NCI-H2196 treated with DMSO at 0.1 percent for 48 hours (cell line): ENCODE data around the gene PRTG.
"Not testable (repeated sequence)": the region's sequence is repeated elsewhere in the genome, so short reads cannot be mapped to it uniquely, and the experiment has no call there.

Experiments
- DNase-seq: peaks from one replicate; lab custom pipeline; 2025; ENCODE audit not compliant: unreplicated experiment; lab: John Stamatoyannopoulos, UW

Gene PRTG

DNA sequence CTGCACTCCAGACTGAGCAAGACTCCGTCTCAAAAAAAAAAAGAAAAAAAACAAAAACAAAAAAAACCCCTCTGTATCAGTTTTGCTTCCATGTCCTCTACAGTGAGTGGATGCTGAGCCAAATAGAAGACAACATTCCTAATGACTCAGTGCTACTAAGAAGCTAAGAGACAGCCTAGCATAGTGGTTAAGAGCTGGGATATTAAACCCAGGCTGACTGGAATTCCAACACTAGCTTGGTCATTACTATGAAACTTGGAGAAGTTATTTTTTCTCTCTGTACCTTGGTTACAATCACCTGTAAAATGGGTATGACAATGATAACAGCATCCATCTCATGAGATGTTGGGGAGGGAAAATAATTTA lies 93.9 kb downstream of the PRTG start:
- DNase-seq: no peak

DNA sequence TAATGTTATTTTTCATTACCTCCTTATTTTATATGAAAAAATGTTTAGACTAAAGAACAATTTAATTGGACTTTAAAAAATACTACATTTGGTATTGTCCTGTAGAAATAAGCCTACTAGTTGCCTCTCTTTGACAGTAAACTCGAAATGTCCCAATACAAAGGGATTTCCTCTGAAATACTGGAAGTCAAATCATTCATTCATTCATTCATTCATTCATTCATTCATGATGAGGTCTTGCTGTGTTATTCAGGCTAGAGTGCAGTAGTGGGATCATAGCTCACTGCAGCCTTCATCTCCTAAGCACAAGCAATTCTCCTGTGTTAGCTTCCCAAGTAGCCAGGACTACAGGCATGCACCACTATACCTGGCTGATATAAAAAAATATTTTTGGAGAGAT lies 104.2 kb downstream of the PRTG start:
- no peak for DNase-seq

DNA sequence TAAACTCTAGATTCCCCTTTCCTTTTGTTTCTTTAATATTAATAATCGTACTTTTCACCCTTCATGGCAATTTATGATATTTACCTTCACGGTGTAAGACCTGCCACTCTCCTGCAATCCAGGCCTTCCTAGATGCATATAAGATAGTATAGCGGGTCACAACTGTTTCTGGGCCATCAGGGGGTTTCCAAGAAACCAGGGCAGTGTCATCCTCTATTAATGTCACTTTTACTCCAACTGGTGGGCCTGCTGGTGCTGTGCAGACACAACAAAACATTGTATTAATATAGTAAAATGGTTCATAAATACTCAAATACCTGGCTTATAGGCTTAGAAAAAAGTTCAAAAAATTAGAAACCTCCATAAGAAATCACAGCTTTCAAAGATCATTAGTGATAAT lies 105.9 kb downstream of the PRTG start:
- no peak for DNase-seq

DNA sequence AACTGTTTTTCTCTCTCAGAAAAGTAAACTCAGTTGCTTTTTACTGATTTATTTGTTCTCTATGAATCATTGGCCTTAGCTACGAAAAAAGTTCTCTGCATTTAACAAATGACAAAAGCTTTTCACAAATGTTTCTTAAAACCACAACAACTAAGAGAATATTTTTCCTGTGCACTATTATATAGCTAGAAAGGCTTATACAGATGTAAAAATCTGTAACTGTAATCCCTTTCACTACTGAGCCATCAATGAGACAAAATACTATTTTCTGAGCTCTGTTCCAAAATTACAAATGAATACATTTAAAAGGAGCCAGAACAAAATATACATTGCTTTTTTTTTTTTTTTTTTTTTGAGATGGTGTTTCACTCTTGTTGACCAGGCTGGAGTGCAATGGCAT lies 109.2 kb downstream of the PRTG start:
- DNase-seq: no peak

DNA sequence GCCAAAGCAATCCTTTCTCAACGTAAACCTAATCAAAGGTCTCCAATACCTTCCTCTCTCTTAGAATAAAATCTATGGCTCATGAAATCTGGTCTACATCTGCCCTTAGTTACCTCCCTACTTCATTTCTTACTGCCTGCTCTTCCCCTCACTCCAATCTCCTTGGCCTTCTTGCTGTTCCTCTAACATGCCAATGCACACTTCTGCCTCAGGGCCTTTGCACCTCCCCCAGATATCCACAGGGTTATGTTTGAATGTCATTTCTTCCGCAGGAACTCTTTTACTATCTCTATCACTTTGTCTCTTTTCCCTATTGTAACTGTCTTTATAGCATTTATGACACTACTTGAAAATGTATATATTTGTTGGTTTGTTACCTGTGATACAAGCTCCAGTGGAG lies 110.5 kb downstream of the PRTG start:
- DNase-seq: no peak

DNA sequence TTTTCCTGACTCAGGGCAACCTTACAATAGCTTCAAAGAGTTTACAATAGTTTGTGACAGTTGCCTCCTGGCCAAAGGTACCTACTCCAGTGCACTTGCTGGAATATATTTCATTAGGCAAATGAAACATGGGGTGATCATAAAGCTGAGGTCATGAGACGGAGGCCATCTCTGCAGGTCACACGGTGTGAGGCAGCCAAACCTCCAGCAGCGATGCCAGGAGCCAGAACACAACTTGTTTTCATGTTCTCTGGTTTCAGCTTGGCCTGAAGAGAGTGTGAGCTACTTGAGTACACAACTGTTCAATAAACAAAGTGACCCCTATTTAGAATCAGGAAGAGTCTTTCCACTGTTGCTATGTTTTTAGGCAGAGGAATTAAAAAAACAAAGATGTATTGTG lies 112.1 kb downstream of the PRTG start:
- no peak for DNase-seq

DNA sequence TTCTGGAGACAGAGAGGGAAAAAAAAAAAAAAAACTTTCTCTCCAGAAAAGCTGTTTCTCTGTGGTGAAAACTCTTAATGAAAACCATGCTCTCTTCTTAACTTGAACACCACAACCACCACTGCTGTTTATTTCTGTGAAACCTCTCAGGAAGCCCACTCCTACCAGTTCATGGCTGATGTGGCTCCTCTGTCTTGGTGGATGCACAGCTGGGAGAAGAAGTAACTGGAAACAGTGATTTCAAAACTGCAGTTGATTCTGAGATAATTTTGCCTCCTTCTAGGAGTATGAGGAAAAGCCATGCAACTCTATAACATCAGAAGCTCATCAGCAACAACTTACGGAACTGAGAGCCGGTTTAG lies 114.6 kb downstream of the PRTG start:
- no peak for DNase-seq

DNA sequence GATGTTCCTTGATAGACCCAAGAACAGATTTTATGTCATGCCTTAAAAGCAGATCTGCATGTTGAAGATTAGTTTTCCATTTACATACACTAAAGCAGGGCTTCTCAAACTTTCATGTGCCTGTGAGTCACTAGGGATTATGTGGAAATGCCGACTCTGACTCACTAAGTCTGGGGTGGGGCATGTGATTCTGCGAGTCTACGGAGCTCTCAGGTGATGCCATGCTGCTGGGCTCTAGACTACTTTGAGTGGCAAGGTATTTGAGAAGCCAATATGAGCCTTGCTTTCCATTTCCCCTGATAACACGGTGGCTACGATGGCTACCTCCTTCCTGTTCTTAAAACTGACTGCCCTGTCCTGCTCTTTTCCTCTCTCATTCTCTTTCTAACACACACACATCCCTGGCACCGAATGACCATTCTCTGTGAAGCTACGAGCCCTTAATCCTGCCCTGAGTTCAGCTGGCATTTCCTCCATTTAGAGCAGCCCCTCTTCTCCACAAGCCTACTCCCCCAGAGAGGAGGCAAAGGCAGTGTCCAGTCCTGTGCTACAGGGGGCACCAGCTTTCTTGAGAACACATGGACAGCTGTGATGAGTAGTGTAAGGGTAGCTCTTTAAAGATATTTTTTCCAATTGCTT lies 115.1 kb downstream of the PRTG start:
- no peak for DNase-seq

DNA sequence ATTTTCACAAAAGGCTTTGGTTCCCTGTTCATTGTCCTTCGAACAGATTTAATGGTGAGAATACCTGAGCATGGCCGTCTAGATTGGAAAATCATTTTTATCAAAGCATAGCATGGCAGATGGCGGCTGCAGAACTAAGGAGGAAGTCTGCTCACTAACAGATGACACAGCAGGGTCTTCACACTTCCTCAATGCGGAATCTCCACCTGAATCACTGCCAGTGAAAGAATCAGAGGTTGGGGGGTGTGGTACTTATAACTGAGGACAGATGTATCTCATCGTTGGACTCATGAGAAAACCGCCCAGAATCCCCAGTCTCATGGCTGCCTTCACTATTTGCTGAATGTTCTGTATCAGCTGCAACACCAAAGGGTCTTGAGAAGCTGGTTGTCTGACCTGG lies 123.2 kb downstream of the PRTG start:
- DNase-seq: no peak

DNA sequence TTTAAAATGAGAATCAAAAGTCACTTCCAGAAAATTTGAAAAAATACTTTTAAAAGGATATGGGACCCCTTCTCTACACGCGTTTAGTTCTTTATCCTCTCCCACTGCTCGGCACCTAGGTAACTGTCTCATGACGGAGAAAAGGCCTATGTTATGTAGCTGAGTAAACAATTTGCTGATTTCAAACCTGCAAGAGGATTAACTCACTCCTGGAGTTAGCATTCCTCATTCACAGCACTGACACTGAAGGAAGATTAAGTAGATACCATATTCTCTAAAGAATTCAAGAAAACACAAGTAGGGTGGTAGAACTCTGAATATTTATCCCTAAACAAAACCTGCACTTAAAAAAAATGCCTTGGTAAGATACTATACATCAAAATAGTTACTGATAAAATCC lies 124.6 kb downstream of the PRTG start:
- DNase-seq: no peak

DNA sequence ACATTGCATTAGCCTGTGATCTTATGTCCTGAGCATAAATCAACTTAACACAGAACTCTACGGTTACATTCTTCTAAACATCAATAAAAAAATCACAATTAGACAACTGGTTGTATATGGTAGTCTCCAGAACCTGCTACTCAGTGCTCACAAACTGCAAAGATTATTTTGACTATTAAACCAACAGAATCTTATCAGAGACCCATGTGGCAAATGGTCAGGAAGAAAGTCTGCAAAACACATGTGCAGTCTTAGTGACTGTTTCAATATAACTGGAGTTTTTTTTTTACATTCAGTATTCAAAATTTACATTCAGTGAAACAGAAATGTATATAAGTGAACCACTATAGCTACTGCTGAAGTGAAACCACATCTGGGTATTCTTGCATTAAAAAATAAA lies 127.5 kb downstream of the PRTG start:
- no peak for DNase-seq

DNA sequence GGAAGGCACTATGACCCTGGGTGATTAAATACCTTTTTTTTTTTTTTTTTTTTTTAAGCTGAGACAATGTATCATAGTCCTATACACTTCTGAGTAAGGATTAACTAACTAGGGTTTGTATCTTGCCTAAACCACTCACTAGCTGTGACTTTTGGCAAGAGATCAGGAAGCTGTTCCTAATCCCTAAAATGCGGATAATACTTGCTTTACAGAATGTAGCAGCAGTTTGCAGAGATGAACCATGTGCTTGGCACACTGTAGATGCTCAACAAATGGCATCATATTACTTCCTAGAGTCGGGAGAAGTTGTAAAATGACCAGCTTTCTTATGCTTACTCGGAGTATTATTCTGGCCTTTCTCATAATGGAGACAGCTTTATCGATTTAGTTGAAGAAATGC lies 129.2 kb downstream of the PRTG start:
- no peak for DNase-seq

DNA sequence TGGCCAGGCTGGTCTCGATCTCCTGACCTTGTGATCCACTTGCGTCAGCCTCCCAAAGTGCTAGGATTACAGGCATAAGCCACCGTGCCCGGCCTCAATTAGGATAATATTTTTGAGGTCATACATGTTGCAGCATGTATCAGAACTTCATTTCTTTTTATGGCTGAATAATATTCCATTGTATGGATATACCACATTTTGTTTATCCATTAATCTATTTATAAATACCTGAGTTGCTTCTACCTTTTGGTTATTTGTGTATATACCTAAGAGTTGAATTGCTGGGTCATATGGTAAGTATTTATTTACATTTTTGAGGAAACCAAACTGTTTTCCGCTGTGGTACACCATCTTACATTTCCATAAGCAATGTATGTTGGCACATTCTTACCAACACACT lies 136.7 kb downstream of the PRTG start:
- no peak for DNase-seq

DNA sequence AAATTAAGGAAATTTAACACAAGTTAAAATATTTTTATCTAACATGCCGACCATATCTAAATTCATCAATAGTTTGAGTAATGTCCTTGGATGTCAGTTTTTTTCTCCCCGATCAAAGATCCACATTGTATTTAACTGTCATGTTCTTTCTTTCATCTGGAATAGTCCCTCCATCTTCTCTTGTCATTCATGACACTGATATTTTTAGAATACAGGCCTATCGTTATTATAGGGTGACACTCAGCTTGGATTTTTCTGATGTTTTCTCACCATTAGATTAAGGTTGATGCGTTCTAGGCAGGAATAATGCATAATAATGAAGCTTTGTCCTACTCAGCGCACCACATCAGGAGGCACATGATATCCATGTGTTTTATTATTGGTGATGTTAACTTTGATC lies 141.6 kb downstream of the PRTG start:
- no peak for DNase-seq

DNA sequence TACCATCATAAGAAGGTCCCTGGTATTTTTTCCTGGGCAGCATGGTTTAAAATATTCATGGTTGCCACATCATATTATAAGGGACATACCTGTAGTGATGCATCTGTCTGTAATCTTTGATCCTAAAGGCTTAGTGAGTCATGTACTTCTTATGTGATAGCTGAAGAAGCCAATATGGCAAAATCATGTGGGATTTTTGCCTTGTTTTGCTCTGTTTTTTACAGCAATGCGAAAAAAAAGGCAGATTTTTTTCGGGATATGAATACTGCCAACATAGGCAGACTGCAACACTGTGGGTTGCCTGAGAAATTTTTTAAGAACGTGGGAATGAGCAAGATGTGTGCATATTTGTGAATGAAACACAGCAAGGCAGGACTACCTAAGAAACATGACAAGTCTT lies 143.5 kb downstream of the PRTG start:
- no peak for DNase-seq

DNA sequence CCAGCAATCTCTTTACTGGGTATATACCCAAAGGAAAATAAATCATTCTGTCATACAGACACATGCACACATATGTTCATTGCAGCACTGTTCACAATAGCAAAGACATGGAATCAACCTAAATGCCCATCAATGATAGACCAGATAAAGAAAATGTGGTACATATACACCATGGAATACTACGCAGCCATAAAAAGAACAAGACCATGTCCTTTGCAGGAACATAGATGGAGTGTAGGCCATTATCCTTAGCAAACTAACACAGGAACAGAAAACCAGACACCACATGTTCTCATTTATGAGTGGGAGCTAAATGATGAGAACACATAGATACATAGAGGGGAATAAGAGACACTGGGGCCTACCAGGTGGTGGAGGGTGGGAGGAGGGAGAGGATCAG lies 149.9 kb downstream of the PRTG start:
- not testable (repeated sequence) for DNase-seq

DNA sequence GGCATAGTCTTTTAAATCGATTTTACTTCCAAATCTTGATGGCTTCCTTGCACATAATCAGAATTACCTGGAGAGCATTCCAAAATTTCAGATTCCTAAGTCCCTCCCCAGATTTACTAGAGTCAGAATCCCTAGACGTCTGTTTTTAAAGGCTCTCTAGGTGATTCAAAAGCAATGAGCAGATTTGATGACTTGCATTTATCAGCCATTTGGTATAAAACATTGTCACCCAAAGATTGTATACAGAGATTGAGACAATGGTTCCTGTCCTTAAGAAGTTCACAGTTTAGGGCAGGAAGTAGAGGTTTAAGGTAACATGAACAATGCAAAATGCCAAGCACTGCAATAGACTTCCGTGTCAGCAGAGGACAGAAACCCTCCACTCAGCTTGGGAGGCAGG lies 152.2 kb downstream of the PRTG start:
- no peak for DNase-seq

DNA sequence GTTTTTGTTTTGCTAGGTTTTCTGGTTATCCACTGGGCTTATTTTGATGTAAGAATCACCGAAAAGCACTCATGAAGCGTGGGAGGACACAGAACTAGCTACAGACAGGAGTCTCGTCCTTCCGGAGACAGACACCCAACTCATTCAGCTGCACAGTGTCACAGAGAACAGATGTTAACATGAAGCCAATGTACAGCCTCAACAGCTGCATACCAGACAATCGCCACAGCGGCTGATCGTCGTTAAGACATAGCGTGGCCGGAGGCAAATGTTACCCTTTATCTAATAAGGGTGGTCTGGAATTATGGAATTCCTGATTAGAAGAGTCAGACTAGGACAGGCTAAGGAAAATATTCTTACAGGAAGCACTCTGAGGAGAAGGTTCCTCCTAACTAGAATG lies 153.7 kb downstream of the PRTG start:
- no peak for DNase-seq

DNA sequence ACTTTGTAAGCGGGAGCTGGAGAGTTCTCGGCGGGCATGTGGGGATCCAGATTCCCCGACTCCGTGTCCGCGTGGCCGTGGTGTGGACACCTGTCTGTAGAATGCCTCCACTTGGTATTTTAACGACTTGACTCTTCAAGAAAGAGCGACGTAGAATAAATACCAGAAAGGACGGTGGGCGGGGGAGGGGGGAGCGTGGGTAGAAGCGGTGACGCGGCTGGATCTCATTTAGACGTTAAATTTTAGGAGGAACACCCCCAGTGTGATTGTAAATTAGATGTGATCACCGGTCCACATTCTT lies 154.2 kb downstream of the PRTG start:
- DNase-seq: no peak

DNA sequence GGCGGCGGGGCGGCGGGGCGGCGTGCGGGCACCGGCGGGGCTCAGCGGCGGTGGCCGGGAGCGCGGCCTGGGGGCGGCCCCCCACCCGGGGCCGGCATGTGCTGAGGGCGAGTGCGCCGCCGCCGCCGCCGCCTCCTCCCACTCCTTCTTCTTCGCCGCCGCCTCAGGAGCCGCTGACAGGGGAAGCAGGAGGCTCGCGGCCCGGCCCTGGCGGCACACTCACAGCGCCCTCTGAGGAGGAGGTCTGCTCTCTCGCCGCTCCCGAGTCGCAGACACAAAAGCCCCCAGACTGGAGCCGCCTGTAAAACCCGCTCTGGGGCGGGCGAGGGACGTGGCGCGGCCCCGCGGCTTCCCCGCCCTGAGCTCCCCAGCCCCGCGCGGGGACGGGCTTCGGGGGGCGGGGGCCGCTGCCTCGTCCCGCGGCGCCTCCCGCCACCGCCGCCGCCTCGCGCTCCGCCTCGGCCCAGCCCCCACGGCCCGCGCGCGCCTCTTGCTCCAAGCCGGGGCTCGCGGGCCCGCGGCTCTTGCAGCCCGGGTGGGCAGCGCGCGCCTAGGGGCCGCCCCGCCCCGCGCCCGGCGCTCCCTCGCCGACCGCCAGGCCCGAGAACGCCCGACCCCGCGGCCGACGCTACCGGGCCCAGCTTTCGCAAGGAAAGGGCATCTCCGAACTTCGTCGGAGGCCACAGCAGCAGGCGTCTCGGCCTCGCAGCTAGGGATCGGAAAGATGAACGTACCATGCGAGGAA lies 154.7 kb downstream of the PRTG start, which contains the start of gene PYGO1:
Gene PYGO1 (minus strand): TSS at position 276 of the 745 bp plus-strand sequence. CDS start 462 bp downstream, outside the sequence.
- DNase-seq: no peak

DNA sequence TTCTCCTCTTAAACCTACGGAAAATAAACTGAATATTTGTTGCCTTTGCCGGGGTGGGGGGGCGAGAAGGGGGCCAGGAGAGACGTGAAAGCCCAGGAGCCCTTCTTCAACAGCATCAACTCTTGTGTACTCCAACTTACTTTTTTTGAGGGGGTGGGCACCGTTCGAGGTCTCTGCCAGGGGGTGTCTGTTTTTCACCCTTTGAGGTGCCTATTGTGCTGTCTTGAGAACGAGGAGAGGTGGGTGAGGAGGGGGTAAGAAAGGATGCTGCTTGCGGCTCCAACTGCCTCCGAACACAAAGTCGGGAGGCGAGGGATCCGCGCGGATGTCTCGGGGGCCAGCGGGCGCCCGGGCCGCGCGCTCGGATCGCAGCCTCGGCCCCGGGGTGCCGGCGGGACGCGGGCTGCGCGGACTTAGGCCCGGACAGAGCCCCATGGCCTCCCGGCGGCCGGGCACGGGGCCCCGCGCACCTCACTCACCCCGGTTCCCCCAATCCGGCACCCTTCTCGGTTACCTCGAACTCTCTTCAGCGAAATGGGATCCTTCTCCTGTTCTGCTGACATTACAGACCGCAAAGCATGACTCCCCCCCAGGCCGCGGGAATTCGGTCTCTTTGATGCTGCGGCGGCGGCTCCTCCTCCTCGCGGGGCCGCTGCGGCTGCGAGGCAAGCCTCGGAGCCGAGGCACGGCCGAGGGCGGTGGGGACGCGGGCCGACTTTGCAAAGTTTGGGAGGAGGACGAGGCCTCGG lies 155.5 kb downstream of the PRTG start:
- no peak for DNase-seq

DNA sequence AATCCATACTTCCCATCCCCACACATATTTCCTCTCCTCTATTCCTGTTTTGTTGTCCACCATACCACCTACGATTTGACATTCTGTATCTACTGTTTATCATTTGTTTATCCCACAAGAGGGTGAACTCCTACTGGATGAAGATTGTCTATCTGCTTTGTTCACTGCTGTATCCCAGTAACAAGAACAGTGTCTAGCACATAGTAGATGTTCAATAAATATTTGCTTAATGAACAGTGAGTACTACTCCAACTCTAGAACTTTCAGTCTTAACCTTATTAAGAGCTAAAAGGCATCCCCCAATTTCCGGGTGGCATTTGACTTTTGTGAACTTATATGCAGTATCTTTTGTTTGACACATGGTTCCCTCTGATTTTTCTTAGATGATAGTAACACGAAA lies 156.1 kb downstream of the PRTG start:
- DNase-seq: no peak

DNA sequence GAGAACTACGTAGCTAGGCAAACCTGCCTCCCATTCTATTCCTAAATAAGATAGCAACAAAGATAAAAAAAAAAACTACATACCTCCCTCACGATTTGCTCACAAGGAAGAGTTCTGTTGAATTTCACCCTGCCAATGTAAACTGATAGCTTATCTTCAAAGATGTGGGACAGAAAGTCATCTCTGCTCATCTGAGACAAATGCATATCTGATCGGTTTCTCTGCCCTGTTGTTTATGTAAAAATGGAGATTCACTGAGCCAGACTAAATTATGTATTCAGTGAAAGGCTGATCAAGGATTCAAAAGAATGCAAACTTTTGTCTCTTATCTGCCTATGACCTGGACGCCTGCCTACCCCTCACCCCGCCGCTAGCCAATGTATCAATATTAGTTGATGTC lies 166.0 kb downstream of the PRTG start:
- DNase-seq: no peak
